Neural cell (in vitro differentiated cells): ENCODE results near the gene RYR2. TPM values are rescaled to one million over a fixed set of nuclear protein-coding genes. Genes with fewer than 3 reads are reported as not detected.

ENCODE experiments used
- H2AFZ ChIP-seq: fragments of 200-600, 300-800 bp; sonication (generic), shearing (Covaris generic); 2 replicates; pipeline ENCODE4 v1.6.0; 2014; ENCODE audit warnings: low read depth, mild to moderate bottlenecking, antibody characterized with exemption, low read length, moderate library complexity
- H3F3A ChIP-seq: fragments of 200-600 bp; shearing (Covaris generic); 2 replicates; pipeline ENCODE4 v1.6.1; 2016; ENCODE audit warnings: mild to moderate bottlenecking, moderate library complexity, mixed read lengths, antibody characterized with exemption, low read length; ENCODE audit not compliant: insufficient read depth, poor library complexity, severe bottlenecking
- H3K27ac ChIP-seq: fragments of 200-600, 300-800 bp; sonication (generic), shearing (Covaris generic); 2 replicates; pipeline ENCODE4 v1.5.1; 2014; ENCODE audit warnings: mild to moderate bottlenecking, low read length, moderate library complexity
- H3K27me3 ChIP-seq: fragments of 300-800, 200-600 bp; sonication (generic), shearing (Covaris generic); 2 replicates; pipeline ENCODE4 v1.6.0; 2014; ENCODE audit warnings: mild to moderate bottlenecking, low read depth, low read length, moderate library complexity; ENCODE audit not compliant: insufficient read depth
- H3K36me3 ChIP-seq: fragments of 300-800, 200-600 bp; sonication (generic), shearing (Covaris generic); 2 replicates; pipeline ENCODE4 v1.5.1; 2014; ENCODE audit warnings: mild to moderate bottlenecking, antibody characterized with exemption, low read length, moderate library complexity; ENCODE audit not compliant: insufficient read depth
- H3K4me2 ChIP-seq: fragments of 300-800, 200-600 bp; sonication (generic), shearing (Covaris generic); 2 replicates; pipeline ENCODE4 v1.6.0; 2014; ENCODE audit warnings: mild to moderate bottlenecking, low read length
- H3K4me3 ChIP-seq: fragments of 300-800, 200-600 bp; sonication (generic), shearing (Covaris generic); 2 replicates; pipeline ENCODE4 v1.5.1; 2014; ENCODE audit warnings: mild to moderate bottlenecking, low read length, moderate library complexity
- H3K79me2 ChIP-seq: fragments of 200-600 bp; shearing (Covaris generic); replicated peaks from 2 replicates; pipeline ENCODE4 v1.6.0; 2014; ENCODE audit warnings: mild to moderate bottlenecking, low read length, moderate library complexity; ENCODE audit not compliant: insufficient read depth
- H3K9ac ChIP-seq: fragments of 300-800, 200-600 bp; sonication (generic), shearing (Covaris generic); 2 replicates; pipeline ENCODE4 v1.6.1; 2016; ENCODE audit warnings: mild to moderate bottlenecking, low read length, mixed read lengths
- H3K9me2 ChIP-seq: fragments of 200-600 bp; shearing (Covaris generic); 2 replicates; pipeline ENCODE4 v1.6.1; 2016; ENCODE audit warnings: mild to moderate bottlenecking, low read length, mixed read lengths; ENCODE audit not compliant: insufficient read depth
- H3K9me3 ChIP-seq: fragments of 200-600, 300-800 bp; sonication (generic), shearing (Covaris generic); 2 replicates; pipeline ENCODE4 v1.6.1; 2016; ENCODE audit warnings: mild to moderate bottlenecking, mixed run types, low read length, moderate library complexity, mixed read lengths
- H4K20me1 ChIP-seq: fragments of 200-600 bp; shearing (Covaris generic); 2 replicates; pipeline ENCODE4 v1.6.1; 2016; ENCODE audit warnings: mild to moderate bottlenecking, mixed run types; ENCODE audit not compliant: insufficient read depth
- EP300 ChIP-seq: fragments of 450-650 bp; conservative IDR thresholded peaks from 2 replicates; pipeline ENCODE4 v1.6.1; 2014; ENCODE audit warnings: antibody characterized with exemption, mild to moderate bottlenecking, moderate library complexity; ENCODE audit not compliant: poor library complexity, severe bottlenecking
- EZH2 ChIP-seq: fragments of 200-600, 300-800 bp; shearing (Covaris generic), sonication (generic); IDR thresholded peaks from 2 replicates; pipeline ENCODE4 v1.6.1; 2014; ENCODE audit warnings: antibody characterized with exemption, low read length, borderline replicate concordance, mild to moderate bottlenecking; ENCODE audit not compliant: insufficient read depth, poor library complexity, severe bottlenecking
- MXI1 ChIP-seq: fragments of 450-650 bp; conservative IDR thresholded peaks from 2 replicates; pipeline ENCODE4 v1.6.1; 2014; ENCODE audit warnings: antibody characterized with exemption, mild to moderate bottlenecking; ENCODE audit not compliant: poor library complexity, severe bottlenecking
- POLR2AphosphoS5 ChIP-seq: IDR thresholded peaks from 2 replicates; pipeline ENCODE4 v1.6.1; 2012
- RAD21 ChIP-seq: fragments of 450-650 bp; conservative IDR thresholded peaks from 2 replicates; pipeline ENCODE4 v1.6.1; 2014; ENCODE audit warnings: antibody characterized with exemption, mild to moderate bottlenecking, moderate library complexity
- SMC3 ChIP-seq: fragments of 450-650 bp; conservative IDR thresholded peaks from 2 replicates; pipeline ENCODE4 v1.6.1; 2014; ENCODE audit warnings: antibody characterized with exemption, mild to moderate bottlenecking, moderate library complexity; ENCODE audit not compliant: poor library complexity
- TAF1 ChIP-seq: IDR thresholded peaks from 2 replicates; pipeline ENCODE4 v1.6.1; 2012; ENCODE audit warnings: low read depth
- polyA plus RNA-seq: library from polyadenylated mRNA; depleted of rRNA; stranded (reverse); fragments of >200 nt; gene quantifications from 2 replicates; pipeline ENCODE4 v1.2.3, GENCODE V29; 2014
- TF ChIP-seq, protein P1 (sequence below): fragments of 450-650 bp; IDR thresholded peaks from 2 replicates; pipeline ENCODE4 v1.5.1; 2014; ENCODE audit warnings: antibody characterized with exemption, mild to moderate bottlenecking, moderate library complexity; ENCODE audit not compliant: poor library complexity, severe bottlenecking
- TF ChIP-seq, protein P2 (sequence below): IDR thresholded peaks from 2 replicates; pipeline ENCODE4 v1.6.1; 2012; ENCODE audit warnings: borderline replicate concordance

Gene RYR2
- polyA plus RNA-seq, 1 donor from 2014 or later: 3.8 TPM

DNA sequence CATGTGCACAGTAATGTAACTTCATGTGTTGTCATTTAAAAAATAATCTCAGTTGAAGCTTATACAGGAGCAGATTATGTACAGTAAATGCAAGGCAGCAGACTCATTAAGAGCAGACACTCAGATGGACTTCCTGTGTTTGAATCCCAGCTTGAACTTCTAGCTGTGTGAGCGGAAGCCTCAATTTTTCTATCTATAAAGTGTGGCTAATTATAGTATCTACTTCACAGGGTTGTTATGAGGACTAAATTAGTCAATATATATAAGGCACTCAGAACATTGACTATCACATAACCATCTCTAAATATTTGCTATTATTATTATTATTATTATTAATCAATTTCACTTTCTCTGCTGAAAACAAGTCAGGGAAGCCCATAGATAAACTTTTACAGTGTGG lies 707.1 kb downstream of the RYR2 start:
- Histone ChIP-seq H3K4me2 (no peak overlapping the region), H3K9ac (no peak overlapping the region), H3K27ac (no peak overlapping the region), H3K9me2 (no peaks in the 10 kb centered on the region), H3K36me3 (no peaks in the 10 kb centered on the region), H3K79me2 (no peaks in the 10 kb centered on the region), H3K9me3 (no peaks in the 10 kb centered on the region), H3F3A (no peaks in the 10 kb centered on the region), H3K27me3 (no peaks in the 10 kb centered on the region), H3K4me3 (no peak overlapping the region), H2AFZ (no peak overlapping the region), H4K20me1 (no peaks in the 10 kb centered on the region)
- TF ChIP-seq EZH2 (no peak), EP300 (no peak), MXI1 (no peak), SMC3 (no peak), TAF1 (no peak), POLR2AphosphoS5 (no peak), RAD21 (no peak)
- TF ChIP-seq, protein P1, sequence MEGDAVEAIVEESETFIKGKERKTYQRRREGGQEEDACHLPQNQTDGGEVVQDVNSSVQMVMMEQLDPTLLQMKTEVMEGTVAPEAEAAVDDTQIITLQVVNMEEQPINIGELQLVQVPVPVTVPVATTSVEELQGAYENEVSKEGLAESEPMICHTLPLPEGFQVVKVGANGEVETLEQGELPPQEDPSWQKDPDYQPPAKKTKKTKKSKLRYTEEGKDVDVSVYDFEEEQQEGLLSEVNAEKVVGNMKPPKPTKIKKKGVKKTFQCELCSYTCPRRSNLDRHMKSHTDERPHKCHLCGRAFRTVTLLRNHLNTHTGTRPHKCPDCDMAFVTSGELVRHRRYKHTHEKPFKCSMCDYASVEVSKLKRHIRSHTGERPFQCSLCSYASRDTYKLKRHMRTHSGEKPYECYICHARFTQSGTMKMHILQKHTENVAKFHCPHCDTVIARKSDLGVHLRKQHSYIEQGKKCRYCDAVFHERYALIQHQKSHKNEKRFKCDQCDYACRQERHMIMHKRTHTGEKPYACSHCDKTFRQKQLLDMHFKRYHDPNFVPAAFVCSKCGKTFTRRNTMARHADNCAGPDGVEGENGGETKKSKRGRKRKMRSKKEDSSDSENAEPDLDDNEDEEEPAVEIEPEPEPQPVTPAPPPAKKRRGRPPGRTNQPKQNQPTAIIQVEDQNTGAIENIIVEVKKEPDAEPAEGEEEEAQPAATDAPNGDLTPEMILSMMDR: no peak
- TF ChIP-seq, protein P2, sequence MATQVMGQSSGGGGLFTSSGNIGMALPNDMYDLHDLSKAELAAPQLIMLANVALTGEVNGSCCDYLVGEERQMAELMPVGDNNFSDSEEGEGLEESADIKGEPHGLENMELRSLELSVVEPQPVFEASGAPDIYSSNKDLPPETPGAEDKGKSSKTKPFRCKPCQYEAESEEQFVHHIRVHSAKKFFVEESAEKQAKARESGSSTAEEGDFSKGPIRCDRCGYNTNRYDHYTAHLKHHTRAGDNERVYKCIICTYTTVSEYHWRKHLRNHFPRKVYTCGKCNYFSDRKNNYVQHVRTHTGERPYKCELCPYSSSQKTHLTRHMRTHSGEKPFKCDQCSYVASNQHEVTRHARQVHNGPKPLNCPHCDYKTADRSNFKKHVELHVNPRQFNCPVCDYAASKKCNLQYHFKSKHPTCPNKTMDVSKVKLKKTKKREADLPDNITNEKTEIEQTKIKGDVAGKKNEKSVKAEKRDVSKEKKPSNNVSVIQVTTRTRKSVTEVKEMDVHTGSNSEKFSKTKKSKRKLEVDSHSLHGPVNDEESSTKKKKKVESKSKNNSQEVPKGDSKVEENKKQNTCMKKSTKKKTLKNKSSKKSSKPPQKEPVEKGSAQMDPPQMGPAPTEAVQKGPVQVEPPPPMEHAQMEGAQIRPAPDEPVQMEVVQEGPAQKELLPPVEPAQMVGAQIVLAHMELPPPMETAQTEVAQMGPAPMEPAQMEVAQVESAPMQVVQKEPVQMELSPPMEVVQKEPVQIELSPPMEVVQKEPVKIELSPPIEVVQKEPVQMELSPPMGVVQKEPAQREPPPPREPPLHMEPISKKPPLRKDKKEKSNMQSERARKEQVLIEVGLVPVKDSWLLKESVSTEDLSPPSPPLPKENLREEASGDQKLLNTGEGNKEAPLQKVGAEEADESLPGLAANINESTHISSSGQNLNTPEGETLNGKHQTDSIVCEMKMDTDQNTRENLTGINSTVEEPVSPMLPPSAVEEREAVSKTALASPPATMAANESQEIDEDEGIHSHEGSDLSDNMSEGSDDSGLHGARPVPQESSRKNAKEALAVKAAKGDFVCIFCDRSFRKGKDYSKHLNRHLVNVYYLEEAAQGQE: no peak

DNA sequence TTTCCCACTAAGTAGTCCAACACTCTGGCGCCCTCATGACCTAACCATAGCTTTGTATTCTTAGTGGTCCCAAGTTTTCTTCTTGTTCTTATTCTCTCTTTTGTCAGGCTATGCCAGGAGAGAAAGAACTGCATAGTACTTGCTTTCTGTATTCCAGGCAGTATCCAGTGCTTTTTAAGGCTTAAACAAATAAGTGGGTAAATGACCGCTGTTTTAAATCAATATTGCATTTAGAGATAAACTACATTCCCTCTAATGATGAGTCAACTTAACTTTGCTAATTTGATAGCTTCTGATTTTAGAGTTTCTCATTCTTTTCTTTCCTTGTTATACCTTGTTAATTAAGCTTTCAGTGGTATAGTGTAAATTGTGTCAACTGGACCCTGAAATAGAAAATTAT lies 709.1 kb downstream of the RYR2 start:
- Histone ChIP-seq H2AFZ (no peak overlapping the region), H3K79me2 (no peaks in the 10 kb centered on the region), H3K9me2 (no peaks in the 10 kb centered on the region), H3K9me3 (no peaks in the 10 kb centered on the region), H3K9ac (no peak overlapping the region), H3K27me3 (no peaks in the 10 kb centered on the region), H4K20me1 (no peaks in the 10 kb centered on the region), H3K36me3 (no peaks in the 10 kb centered on the region), H3K27ac (no peak overlapping the region), H3K4me3 (no peak overlapping the region), H3K4me2 (no peak overlapping the region), H3F3A (no peaks in the 10 kb centered on the region)
- TF ChIP-seq TAF1 (no peak), POLR2AphosphoS5 (no peak), RAD21 (no peak), MXI1 (no peak), EZH2 (no peak), SMC3 (no peak), EP300 (no peak)
- TF ChIP-seq, protein P1: no peak
- TF ChIP-seq, protein P2: no peak
